CD4-positive, alpha-beta T cell treated with Interleukin-21 for 1 hour (primary cell): ENCODE measurements around the gene TANGO2.

Experiments used
- DNase-seq: peaks from one replicate; pipeline ENCODE4 v3.0.0-alpha.2; 2020

TANGO2 gene

DNA sequence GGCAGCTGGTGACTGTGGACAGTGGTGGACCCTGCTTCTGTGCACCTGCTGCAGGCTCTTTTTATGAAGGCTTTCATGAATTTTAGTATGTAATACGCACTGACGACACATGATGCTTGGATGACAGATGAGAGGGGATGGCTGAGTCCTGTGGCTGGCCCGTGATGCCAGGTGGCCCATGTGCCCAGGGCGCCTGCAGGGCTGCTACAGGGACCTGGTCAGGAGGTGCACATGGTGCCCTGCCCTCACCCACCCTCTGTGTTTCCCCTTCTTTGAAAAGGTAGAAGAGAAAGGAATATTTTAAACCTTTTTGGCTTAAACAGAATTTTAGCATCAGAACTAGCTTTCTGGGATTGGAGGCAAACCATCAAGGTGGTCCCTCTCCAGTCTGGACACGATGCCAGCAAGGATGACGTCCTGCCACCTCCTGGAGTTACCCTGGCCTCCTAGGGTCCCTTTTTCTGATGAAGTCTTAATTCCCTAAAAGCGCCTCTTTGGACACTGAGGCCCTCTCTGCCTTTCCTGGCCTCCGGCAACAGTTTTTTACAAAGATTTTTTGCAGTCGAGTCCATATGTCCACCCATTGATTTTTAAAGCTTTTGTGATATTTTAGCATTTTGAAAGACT, 89.6 kb downstream of the TANGO2 start:
- DNase-seq = no peak

DNA sequence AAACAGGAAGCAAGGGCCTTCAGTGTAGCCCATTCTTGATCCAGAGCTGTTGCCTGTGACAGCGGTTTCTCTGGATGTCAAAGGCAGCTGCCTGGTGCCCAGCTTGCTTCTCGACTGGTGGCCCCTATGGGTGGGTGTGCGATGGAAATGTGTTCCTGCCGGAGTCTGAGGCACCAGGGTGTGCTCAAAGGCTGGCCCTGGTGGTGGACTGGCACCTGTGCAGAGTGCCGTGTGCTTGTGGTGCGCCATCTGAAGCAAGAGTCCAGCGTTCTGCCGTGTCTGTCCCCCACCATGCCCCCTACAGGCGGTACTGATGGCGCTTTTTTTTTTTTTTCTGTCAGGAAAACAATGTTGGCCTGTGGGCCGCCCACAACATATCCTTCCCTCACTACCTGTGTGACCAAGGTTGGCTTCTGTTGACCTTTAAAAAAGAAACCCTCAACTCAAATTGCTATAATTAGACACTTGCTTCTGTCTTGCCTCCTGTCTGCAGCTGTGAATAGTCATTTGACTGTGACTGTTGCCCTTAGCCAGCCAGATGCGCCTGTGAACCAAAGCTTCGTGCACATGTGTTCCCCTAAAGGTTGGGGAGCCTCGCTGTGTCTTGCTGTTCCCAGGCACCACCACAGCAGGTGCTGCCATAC, 90.3 kb downstream of the TANGO2 start:
- peak; percentile 40 for DNase-seq

DNA sequence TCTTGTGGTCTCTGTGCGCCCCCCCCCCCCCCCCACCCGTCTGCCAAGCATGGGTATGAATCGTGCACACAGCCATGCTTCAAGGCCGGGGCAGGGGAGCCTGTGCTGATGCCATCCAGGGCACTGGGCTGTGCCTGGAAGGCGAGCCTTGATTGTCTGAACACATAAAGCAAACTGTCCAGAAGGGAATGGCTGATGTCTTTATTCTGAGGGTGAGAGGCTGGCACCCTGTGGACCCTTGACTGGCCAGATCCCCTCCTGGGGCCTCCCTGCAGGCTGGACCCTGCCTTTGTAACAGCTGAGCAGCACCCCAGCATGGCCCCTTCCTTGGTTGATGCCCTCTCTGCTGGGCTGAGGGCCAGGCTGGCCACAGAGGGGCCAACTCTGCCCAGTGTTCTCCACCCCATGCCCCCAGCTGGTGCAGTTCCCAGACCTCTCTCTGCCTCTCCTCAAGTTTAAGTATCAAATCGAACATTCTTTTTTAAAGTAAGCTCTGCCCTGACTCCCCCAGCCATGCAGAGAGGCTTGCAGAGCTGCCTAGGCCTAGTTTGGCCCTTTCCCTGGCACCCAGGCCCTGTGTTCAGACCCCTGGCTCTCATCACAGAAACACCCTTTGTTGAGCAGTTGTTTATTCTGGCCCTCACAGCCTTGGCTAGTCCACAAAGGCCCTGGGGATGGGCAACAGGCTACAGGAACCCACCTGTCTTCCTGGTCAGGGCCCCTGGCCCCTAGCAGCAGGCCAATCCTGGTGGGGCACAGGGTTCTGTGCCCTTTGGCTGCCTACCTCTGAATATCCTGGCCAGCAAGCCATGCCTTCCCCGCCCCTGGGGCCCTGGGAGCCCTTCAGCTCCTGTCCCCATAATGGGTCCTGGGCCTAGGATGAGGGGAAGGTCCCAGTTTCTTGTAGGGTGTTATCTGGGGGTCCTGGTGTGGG, 91.0 kb downstream of the TANGO2 start:
- DNase-seq = no peak

- DNase-seq = no peak
Measured at GRCh38 chr22:20112623-20113511, 92.0 kb downstream of the TANGO2 start.

DNA sequence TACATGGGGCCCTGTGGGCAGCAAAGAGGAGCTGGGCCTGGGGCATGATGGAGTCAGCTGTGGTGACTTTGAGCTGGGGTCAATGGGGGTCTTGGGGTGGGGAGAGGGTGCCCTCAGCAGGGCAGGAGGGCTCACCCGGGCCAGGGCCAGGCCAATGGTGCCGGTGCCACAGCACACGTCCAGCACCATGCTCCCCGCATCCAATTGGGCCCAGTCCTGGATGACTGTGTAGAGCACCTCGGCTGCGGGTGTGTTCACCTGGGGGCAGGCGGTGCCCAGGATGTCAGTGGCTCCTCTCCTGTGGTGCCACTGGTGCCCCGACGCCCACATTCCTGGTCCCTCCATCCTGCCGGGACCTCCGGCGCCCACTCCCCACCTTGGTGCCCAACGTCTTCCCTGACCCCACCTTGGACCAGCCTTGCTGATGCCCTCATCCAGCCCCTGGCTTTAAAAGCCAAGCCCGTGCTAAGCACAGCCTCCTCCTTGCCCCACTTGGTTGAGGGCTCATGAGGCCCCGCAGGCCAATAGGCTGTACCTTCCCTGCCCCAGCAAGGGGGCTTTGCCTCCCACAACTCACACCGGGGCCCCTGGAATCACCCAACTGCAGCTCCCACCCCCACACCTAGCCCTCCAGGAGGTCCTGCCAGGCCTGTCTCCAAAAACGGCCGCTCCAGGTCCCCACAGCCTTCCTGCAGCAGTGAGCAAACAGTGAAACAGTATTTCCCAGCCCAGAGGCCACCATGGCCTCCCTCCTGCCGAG, 92.8 kb downstream of the TANGO2 start:
- no peak for DNase-seq

DNA sequence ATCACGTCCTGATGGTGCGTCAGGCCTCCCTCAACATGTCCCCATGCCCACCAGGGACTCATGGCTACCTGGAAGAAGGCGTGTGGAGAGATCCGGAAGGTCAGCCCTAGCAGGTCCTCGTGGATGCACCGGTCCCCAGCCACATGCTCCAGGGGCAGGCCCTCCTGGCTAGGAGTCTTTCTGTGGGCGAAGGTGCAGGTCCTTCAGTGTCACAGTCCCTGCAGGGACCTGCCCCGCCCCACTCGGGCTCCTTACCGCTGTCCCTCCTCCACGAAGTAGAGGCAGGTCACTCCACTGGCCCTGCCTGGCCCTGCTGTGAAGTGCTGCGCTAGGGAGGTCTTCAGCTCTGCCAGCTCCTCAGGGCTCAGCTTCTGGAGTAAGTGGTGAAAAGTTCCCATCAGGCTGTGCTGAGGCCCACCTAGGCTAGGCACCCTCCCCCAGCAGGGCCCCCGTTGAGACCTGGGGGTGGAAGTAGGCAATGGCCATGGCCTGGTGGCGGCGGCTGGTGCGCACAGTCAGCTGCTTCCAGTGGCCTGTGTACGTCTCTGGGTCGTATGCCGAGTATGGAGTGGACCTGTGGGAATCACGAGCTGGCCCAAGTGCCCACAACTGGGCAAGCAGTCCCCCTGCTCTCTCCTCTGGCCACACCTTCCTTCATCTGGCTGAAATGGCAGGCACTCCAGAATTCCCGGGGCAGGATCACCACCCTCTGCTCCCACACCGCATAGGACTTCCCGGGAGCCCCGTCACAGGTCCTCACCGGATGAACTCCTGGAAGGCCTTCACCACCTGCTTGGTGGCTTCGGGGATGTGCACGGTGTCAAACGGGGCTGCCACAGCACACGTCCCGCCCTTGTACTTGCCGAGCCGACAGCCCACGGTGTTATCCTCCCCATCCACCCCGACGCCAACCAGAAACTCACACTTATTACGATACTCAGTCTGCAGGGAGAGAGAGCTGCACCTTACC, 93.9 kb downstream of the TANGO2 start:
- no peak for DNase-seq

DNA sequence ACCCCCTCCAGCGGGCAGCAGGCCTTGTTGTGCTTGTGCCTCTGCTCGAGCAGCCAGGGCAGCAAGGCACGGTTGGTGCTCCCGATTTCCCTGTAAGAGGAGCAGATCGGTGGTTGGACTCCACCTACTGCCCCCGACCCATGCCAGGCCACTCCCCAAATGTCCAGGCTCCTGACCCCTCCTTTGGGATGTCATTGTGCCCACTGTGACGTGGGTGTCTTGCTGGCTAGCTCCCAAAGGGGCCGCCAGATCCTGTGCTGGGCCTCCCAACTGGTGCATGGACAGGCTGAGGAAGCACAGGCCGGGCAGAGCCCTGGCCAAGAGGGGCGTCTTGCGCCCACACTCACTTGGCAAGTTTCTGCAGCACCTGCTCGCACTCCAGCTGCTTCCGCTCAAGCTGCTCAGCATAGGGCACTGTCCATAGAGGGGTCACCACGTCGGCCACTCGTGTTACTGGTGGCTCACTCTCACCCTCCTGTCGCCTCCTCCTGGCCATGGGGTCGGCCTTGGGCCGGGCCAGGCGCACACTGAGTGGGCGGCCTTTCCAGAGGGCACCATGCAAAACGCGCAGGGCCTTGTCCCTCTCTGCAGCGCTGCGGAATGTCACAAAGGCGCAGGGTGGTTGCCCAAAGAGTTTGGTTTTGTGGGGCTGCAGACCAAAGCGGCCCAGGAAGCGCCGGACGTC, 94.9 kb downstream of the TANGO2 start, which contains the start of gene RANBP1:
RANBP1 (plus strand) TSS at position 414 of the 685 bp plus-strand sequence; CDS start at position 495, 81 bp downstream.
- DNase-seq = no peak

DNA sequence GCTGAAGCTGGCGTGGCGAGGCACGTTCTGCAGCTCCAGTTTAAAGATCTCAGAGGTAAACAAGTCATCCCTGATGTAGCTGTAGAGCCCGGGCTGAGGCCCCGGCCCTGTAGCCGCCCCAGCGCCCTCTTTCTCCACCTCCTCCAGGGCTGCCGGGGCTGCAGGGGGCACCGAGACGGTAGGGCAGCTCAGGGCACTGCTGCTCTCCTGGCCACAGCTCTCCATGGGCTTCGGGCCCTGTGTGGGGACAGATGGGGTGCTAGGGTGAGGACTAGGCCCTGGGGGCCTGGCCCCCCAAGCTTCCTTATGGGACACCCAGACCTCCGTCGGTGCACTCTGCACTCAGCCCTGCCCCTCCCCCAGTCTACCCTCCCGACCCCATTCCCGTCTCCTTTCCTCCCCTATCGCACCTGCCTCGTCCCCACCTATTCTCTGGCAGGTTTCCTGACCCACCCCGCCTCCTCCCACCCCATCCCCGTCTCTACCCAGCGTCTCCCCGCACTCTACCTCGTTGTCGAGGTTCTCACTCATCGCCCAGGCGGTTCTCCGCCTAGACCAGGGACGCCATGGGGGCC, 95.6 kb downstream of the TANGO2 start:
- no peak for DNase-seq
